Stimulated activated CD8-positive, alpha-beta memory T cell treated with anti-CD3 and anti-CD28 coated beads, Interleukin-15, amount 100 ng/mL, for 24 hours (primary cell): ENCODE data around the gene HS3ST5.
"Not testable (repeated sequence)": the region's sequence is repeated elsewhere in the genome, so short reads cannot be mapped to it uniquely, and the experiment has no call there.

Experiments
- DNase-seq: peaks from one replicate; pipeline ENCODE4 v3.0.0-alpha.2; 2020; ENCODE audit warnings: low read depth

Gene HS3ST5

DNA sequence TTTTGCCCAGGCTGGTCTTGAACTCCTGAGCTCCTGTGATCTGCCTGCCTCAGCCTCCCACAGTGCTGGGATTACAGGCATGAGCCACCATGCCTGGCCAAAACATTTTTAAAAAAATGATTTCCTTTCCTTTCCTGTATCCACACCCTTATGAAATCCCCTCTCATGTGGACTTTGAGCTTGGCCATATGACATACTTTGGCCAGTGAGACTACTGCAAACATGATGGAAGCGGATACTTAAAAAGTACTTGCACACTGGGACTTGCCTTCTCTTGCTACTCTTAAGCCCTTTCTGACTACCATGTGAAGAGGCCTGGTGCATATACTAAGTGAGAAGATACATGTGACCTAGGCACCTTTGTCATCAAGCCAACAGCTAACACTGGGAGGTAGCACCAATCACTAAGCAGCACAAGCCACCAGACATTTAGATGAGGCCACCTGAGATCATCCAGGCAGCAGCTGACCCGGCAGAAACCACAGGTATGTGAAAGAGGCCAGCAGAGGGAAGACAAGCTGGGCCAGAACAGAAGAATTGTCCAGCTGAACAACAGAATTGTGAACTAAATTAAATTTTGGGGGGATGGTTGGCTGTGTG lies 293.4 kb downstream of the HS3ST5 start:
- DNase-seq: no peak

DNA sequence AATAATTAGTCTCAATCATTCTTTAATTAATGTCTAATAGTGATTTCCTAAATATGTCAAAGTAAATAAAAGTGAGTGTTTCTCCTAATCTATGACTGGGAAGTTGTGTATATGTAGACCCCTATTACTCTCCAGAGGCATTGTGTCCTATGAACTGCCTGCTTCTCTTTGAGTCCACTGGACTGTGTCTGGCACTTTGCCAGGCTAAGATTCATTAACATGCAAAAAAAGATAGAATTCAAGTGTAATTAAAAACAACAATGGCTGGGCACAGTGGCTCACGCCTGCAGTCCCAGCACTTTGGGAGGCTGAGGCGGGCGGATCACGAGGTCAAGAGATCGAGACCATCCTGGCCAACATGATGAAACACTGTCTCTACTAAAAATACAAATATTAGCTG lies 298.3 kb downstream of the HS3ST5 start:
- not testable (repeated sequence) for DNase-seq

DNA sequence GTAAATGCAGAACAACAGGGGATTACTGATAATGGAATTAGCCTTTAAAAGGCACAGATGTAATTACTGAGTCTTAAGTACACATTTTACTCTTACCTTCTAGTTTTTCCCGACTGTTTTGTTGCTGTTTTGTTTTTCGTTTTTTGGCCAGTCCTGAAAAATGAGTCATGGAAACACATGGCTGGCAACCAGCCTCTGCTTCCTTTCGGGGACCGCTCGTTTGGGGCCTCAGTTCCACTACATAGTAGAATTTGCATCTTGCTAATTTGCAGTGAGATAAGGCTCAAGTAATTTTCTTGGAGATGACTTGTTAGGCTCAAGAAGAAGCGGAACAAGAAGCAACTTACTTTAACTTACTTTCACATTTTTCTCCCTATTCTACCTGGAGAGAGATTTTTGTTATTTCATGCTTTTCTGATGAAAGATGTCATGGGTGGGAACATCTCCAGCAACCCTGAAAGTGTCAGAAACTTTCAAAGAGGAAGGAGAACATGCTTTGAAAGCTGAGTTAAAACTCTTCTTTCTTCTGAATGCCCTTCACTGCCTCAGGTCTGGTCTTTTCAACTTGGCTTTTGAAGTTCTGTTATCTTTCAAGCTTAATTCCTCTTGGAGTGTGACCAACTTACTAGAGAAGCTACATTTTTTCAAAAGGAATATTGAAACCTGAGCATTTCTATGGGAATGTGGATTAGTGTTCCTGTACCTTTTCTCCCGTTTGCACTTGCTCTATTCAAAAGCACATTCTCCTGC lies 300.4 kb downstream of the HS3ST5 start:
- no peak for DNase-seq

DNA sequence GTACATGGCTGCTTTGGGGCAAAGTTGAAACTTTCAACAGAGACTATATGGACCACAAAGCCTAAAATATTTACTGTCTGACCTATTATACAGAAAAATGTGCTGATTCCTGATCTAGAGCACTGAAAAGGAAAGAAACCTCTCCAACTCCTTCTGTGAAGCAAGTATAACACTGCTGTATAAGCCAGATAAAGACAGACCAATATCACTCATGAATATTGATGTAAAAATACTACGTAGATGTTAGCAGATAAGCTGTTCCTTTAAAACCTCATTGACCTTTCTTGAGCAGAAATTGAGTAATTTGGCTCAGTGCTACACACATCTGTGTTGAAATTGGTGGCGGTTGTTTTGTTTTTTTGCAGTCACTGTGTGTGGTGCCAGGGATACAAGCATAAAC lies 302.0 kb downstream of the HS3ST5 start:
- no peak for DNase-seq

DNA sequence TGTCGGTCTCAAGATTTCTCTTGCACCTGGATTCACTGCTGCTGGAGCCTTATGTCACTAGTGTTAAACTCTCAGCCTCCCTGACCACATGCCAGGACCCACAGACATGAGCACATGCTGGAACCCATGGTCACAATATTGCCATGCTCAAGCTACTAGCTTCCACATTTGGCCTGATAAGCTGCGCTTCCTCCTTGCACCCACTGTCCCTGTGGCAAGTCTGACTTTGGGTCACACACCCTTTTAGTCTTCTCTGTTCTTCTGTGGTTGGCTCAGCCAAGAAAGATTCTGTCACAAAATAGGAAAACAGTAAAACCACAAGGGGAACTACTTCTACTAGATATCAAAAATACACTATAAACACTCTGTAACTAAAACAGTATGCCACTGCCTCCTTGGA lies 303.0 kb downstream of the HS3ST5 start:
- DNase-seq: no peak

DNA sequence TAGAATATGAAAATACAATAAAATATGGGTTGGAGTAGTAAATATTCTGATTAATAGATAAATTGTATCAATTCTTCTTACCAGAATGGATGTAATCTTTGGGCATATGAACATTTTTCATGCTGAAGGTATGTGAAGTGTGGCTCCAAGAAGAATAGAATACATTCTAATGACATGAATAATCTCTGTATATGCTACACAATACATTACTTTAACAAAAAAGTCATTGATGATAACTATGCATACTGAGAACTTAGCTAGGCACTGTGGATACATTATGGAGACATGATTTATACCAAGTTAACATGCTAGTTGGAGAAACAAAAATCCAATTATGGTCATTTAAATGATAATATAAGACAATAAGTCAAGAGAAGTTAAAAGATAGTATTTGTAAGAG lies 309.2 kb downstream of the HS3ST5 start:
- no peak for DNase-seq

DNA sequence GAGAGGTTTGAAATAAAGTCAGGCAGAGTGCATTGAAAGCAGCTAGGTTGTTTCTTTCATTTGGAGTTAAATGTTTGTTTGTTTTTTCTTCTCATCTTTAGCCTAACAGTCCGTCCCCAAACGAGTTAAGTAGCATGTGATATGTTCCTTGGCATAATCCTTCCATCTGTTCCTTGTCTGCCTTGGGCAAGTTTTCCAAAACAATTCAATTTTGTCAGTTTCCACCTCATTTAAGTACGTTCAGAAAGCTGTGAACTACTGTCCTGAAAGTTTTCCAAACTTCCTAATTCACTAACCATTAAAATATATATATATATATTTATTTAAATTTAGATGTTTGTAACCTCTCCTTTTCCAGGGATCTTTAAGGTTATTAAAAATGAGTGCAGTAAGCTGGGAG lies 310.1 kb downstream of the HS3ST5 start:
- no peak for DNase-seq

DNA sequence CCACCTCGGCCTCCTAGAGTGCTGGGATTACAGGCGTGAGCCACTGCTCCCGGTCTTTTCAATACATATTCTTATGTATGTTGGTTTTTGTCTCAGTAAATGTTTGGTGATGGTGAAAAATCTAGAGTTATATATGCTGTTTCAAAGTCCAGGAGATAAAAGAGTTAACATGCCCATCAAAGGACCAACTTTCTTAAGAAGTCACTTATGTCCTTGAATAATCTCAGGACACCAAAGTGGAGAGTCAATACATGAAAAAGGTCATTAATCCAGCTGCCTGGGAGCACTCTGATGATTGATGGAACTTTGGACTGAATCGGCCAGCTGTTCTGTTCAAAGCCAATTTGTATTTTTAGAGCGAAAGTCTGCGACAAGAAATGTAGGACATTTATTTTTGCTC lies 312.1 kb downstream of the HS3ST5 start:
- no peak for DNase-seq

DNA sequence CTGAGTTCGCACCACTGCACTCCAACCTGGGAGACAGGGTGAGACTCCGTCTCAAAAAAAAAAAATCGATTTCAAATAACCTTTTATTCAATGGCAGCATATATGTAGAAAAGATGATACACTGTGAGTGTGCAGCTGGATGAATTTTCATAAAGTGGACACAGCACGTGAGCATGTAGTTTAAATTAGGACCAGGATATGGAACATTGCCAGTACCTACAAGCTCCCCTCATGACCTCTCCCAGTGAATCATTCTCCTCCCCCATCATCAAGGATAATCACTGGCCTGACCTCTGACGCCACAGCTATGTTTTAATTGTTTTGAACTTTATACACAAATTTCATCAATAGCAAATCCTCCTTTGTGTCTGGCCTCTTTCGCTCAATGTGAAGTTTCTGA lies 318.1 kb downstream of the HS3ST5 start:
- no peak for DNase-seq

DNA sequence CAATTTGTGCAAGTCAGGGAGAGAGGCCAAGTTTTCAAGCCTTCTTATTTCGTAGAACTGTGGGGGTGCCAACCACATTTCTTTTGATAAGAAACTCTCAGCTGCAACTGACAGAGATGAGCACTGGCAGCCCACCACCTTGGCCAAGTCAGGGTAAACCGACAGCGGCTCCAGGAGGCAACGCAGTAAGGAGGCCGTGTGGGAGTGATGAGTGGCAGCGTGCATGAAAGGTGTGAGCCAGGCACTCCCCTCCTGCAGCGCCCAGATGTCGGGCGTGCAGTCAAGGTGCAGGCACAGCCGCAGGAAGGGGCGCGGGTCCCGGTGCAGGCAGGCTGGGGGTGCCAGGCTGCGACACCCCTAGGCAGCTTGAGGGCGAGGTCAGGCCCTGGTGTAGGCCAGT lies 322.6 kb downstream of the HS3ST5 start:
- DNase-seq: no peak

DNA sequence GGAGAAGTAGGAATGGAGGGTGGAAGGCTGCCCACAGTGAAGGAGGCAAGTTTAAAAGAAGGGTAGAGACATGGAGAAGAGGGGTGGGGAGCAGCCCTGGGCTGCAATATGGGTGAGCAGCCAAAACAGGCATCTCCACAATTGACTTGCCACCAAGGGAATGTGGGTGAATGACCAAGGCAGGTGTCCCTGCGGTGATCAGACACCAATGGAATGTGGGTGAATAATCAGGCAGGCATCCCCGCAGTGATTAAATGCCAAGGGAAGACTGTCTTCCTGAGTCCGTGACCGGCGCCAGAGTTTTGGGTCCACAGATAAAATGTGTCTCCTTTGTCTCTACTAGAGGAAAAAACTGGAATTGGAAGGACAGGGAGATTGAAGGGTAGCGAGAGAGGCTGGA lies 325.7 kb downstream of the HS3ST5 start:
- DNase-seq: not testable (repeated sequence)

DNA sequence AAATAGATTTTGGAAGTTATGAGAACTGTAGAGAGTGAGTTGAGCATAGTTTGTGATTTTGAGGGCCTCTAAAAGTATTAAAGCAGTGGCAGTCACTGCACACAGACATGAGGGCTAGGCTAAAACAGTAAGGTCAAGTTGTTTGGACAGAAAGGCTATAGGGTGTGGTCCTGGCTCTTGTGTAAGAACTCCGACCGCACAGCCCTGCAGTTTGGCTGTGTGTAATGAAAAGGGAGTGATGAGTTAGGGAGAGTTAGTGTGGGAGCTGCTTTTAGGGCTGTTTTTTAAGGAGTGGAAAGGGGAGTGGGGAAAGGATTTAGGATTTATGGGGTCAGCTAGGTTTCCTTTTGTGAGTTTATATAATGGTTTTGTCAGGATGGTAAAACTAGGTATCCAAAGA lies 328.7 kb downstream of the HS3ST5 start:
- not testable (repeated sequence) for DNase-seq

DNA sequence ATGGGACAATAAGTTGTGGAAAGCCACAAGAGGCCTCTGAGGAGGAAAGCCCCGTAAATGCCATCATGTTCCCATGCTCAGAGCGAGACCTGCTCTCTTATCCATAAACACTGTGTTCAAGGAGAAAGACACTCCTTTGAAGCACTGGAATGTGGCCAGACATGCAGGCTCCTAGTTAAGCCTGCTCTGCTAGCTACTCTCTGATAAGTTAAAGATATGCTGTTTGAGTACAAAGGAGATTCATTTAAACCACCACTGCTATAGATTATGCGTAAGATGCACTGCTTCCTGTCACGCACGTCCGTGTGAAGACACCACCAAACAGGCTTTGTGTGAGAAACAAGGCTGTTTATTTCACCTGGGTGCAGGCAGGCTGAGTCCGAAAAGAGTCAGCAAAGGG lies 331.3 kb downstream of the HS3ST5 start:
- DNase-seq: not testable (repeated sequence)

DNA sequence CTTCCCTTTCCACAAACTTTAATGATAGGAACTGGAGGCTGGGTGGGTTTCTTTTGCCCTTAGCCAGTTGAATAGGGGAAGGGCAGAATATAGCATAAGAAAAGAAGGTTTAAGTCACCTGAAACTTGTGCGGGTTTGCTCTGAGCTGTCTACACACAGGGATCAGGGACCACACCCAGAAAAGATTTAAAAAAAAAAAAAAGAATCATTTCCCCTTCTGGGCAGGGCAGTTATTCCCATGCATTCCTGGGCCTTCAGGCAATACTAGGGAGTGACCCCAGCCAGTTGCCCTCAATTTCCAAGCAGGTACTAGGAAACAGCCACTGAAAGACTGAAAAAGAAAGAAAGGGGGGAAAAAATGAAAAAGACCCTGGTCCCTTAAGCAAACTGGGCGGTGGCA lies 332.3 kb downstream of the HS3ST5 start:
- DNase-seq: no peak

DNA sequence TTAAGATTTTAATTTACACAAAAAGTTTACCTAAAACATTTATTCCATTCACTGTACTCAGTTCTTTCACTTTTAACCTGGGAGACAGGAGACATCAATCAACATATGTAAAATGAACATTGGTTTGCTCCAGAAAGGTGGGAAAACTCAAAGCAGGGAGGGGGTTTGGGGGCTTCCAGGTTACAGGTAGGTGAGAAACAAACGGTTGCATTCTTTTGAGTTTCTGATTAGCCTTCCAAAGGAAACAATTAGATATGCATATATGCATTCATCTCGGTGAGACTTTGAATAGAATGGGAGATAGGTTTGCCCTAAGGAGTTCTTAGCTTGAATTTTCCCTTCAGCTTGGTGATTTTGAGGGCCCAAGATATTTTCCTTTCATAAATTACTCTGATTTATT lies 333.6 kb downstream of the HS3ST5 start:
- DNase-seq: no peak

DNA sequence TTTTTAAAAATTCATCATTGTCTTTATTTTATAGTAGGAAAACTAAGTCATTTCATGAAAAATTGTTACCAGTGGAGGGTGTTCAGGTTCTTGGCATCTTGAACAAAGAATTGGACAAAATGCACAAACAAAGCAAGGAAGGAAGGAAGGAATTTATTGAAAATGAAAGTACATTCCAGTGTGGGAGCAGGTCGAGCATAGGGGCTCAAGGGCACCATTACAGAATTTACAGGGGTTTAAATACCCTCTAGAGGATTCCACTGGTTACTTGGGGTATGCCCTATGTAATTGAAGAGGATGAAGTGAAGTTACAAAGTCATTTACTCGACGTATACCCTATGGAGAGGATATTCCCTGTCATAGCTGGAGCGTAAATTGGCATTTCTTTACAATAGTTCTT lies 334.5 kb downstream of the HS3ST5 start:
- no peak for DNase-seq

DNA sequence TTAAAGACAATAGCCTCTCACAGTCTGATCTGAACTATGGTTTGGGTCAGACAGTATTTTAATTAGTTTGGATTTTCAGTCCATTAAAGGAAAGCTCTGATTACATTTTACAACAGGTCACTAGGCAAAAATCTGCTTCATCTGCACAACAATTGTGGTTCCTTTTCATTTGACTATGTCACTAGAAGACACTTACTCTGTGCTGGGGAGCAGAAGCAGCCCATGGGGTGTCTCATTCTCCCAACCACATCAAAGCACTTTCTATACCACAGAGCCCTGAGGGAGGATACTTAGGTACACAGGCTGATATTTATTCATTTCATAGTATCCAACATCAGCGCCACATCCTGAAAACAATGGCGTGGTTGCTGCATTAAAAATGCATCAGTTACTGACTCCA lies 335.3 kb downstream of the HS3ST5 start:
- no peak for DNase-seq
